Raji (cell line): ENCODE measurements around the gene LY6G5B.
A peak's percentile ranks its signal among the peaks of the same experiment; 100 is the strongest.

Source experiments
- POLR2A ChIP-seq: IDR thresholded peaks from 2 replicates; pipeline ENCODE4 v1.6.1; 2011; ENCODE audit warnings: low read depth, low read length, control low read depth; ENCODE audit not compliant: insufficient read depth

Gene LY6G5B

GRCh38 chr6:31690231-31691077, 20.7 kb downstream of the LY6G5B start:
- no peak for TF ChIP-seq POLR2A

GRCh38 chr6:31691078-31691463, 21.3 kb downstream of the LY6G5B start:
- TF ChIP-seq POLR2A: no peak

GRCh38 chr6:31691564-31692108, 21.9 kb downstream of the LY6G5B start:
- TF ChIP-seq POLR2A: no peak

- TF ChIP-seq POLR2A: no peak
Measured at GRCh38 chr6:31692353-31692752, 22.6 kb downstream of the LY6G5B start.

GRCh38 chr6:31692886-31693285, 23.1 kb downstream of the LY6G5B start:
- TF ChIP-seq POLR2A: no peak

GRCh38 chr6:31693535-31693934, 23.8 kb downstream of the LY6G5B start:
- TF ChIP-seq POLR2A: no peak

GRCh38 chr6:31697555-31697954, 27.8 kb downstream of the LY6G5B start:
- TF ChIP-seq POLR2A: no peak

GRCh38 chr6:31700740-31701401, 31.1 kb downstream of the LY6G5B start:
- no peak for TF ChIP-seq POLR2A

GRCh38 chr6:31701666-31702404, 32.1 kb downstream of the LY6G5B start:
- no peak for TF ChIP-seq POLR2A

- no peak for TF ChIP-seq POLR2A
Measured at GRCh38 chr6:31702405-31702818, 32.6 kb downstream of the LY6G5B start.

GRCh38 chr6:31702819-31703716, 33.3 kb downstream of the LY6G5B start, which contains the start of gene ABHD16A:
TSS of gene ABHD16A (minus strand) at chr6:31703324. CDS start at chr6:31703281, 43 bp downstream.
- TF ChIP-seq POLR2A: peak; percentile 87

GRCh38 chr6:31705931-31706330, 36.2 kb downstream of the LY6G5B start:
- TF ChIP-seq POLR2A: no peak

- no peak for TF ChIP-seq POLR2A
Measured at GRCh38 chr6:31706599-31706998, 36.8 kb downstream of the LY6G5B start, which contains the start of gene LY6G6F. TSS of gene LY6G6F (plus strand) at chr6:31706866. CDS start at chr6:31706907, 41 bp downstream.

- TF ChIP-seq POLR2A: no peak
Measured at GRCh38 chr6:31707701-31708100, 37.9 kb downstream of the LY6G5B start.
